ENCODE measurements around the gene ANKS1A.

GRCh38 chr6:34851361-34851760 lies 37.7 kb upstream of the ANKS1A start:
- TF ChIP-seq CTCF (IDR thresholded peaks at IDR 0.05) = no peak
- TF ChIP-seq POLR2A (IDR thresholded peaks at IDR 0.05) = no peak
